Parathyroid adenoma (tissue), 2 donors: Measurements from ENCODE around the gene ATP2B2.

Source experiments
- H2AFZ ChIP-seq: fragments of 300-600 bp; sonication (generic); one replicate; pipeline ENCODE4 v1.7.0; 2017; ENCODE audit warnings: antibody characterized with exemption, mild to moderate bottlenecking
- H3K27ac ChIP-seq: fragments of 300-600 bp; sonication (generic); one replicate; pipeline ENCODE4 v1.7.0; 2017
- H3K27me3 ChIP-seq: fragments of 300-600 bp; sonication (generic); one replicate; pipeline ENCODE4 v1.7.0; 2017; ENCODE audit warnings: low read length; ENCODE audit not compliant: control insufficient read depth, insufficient read depth
- H3K36me3 ChIP-seq: fragments of 300-600 bp; sonication (generic); one replicate; pipeline ENCODE4 v1.7.0; 2017; ENCODE audit warnings: low read length; ENCODE audit not compliant: control insufficient read depth, insufficient read depth
- H3K4me1 ChIP-seq: fragments of 300-600 bp; sonication (generic); one replicate; pipeline ENCODE4 v1.7.0; 2017; ENCODE audit warnings: control low read depth
- H3K4me2 ChIP-seq: fragments of 300-600 bp; sonication (generic); one replicate; pipeline ENCODE4 v1.7.0; 2017; ENCODE audit warnings: low read length
- H3K4me3 ChIP-seq: fragments of 300-600 bp; sonication (generic); one replicate; pipeline ENCODE4 v1.7.0; 2017; ENCODE audit warnings: low read depth, low read length
- H3K79me2 ChIP-seq: fragments of 300-600 bp; sonication (generic); one replicate; pipeline ENCODE4 v1.7.0; 2017; ENCODE audit warnings: control low read depth
- H3K9ac ChIP-seq: fragments of 300-600 bp; sonication (generic); one replicate; pipeline ENCODE4 v1.7.0; 2017; ENCODE audit warnings: mild to moderate bottlenecking
- H3K9me3 ChIP-seq: fragments of 300-600 bp; sonication (generic); one replicate; pipeline ENCODE4 v1.7.0; 2017; ENCODE audit warnings: low read length; ENCODE audit not compliant: control insufficient read depth
- CTCF ChIP-seq: fragments of 300-600 bp; sonication (generic); IDR thresholded peaks from one replicate; pipeline ENCODE4 v1.7.0; 2017; ENCODE audit warnings: antibody characterized with exemption, mild to moderate bottlenecking
- donor health status: primary hyperparathyroidism.

The ATP2B2 gene

DNA sequence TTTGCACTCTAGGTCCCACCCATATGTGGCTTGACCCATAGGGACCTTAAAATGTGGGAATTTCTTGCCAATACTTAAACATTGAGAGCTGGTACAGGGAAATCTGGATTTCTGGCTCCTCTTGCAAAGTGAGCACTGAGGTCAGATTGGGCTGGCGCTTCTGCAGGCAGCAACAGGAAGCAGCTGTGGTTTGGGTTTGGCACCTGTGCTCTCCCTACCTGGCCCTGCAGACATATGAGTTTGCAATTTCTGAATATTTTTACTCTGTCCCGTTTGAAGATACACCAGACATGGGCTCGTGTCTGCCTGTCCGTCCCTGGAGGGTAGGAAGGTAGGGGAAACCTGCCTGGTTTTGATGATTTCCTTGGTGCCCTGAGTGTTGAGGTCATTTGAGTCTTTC is 109.7 kb downstream of the ATP2B2 start:
- Histone ChIP-seq H3K4me3 (no peak overlapping the region), H2AFZ (no peak overlapping the region), H3K4me1 (peaks cover 4% of the 10 kb centered on the region), H3K79me2 (no peaks in the 10 kb centered on the region), H3K9ac (no peak overlapping the region), H3K27ac (no peak overlapping the region), H3K9me3 (no peaks in the 10 kb centered on the region), H3K4me2 (no peak overlapping the region), H3K36me3 (no peaks in the 10 kb centered on the region), H3K27me3 (no peaks in the 10 kb centered on the region)
- no peak for TF ChIP-seq CTCF

- no peak overlapping the region for H2AFZ ChIP-seq
- H3K27me3 ChIP-seq: no peaks in the 10 kb centered on the region
- no peaks in the 10 kb centered on the region for H3K9me3 ChIP-seq
- no peak for TF ChIP-seq CTCF
- no peaks in the 10 kb centered on the region for H3K36me3 ChIP-seq
- no peaks in the 10 kb centered on the region for H3K79me2 ChIP-seq
- H3K4me3 ChIP-seq: no peak overlapping the region
- H3K9ac ChIP-seq: no peak overlapping the region
- no peak overlapping the region for H3K4me2 ChIP-seq
- H3K27ac ChIP-seq: no peak overlapping the region
- peaks cover 4% of the 10 kb centered on the region for H3K4me1 ChIP-seq
These were observed 110.2 kb downstream of the ATP2B2 start for GRCh38 chr3:10395196-10395595.

DNA sequence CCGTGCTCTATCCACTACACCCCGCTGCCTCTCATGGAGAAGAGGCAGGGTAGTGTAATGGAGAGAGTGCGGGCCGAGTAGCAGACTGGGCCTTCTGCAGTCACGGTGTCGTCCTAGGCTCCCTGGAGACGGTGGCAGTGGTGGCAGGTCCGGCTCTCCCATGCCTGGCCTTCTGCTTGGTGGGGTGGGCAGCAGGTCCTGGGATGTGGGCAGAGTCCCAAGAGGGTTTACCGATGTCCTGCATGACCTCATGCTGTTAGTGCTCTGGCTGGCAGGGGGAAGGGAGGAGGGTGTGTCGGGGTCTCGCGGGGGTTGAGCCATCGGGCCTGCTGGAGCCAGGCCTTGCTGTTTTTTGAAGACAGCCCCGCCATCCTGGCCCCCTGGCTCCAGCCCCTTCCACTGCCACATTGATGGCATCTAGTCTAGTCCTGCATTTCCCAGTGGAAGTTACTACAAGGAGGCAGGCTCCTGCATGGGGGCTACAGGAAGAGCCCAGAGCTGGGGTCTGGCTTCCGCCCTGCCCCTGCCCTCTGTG is 110.8 kb downstream of the ATP2B2 start:
- H3K79me2 ChIP-seq: no peaks in the 10 kb centered on the region
- H3K4me2 ChIP-seq: no peak overlapping the region
- no peaks in the 10 kb centered on the region for H3K27me3 ChIP-seq
- no peak overlapping the region for H2AFZ ChIP-seq
- H3K9ac ChIP-seq: no peak overlapping the region
- no peak overlapping the region for H3K27ac ChIP-seq
- TF ChIP-seq CTCF: no peak
- no peaks in the 10 kb centered on the region for H3K36me3 ChIP-seq
- no peak overlapping the region for H3K4me3 ChIP-seq
- no peaks in the 10 kb centered on the region for H3K9me3 ChIP-seq
- H3K4me1 ChIP-seq: peaks cover 4% of the 10 kb centered on the region

DNA sequence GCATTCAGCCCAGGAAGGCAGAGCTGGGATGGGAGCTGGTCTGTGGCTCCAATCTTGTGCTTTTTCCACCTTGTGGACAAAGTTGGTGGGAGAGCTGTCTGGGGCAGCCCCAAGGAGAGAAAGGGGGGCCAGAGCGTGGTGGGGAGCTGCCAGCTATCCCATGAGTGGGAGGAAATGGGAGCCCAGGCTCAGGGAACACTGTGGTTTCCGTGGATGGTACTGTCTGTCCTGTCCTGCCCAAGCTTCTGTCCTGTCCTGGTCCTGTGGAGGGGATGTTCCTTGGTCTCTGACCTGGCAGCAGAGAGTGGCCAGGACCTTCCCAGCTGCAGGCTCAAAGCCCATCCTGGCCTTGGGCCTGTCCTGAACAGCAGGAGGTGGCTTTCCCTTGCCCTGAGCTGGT is 111.9 kb downstream of the ATP2B2 start:
- no peak overlapping the region for H3K9ac ChIP-seq
- H3K4me3 ChIP-seq: no peak overlapping the region
- no peak for TF ChIP-seq CTCF
- no peaks in the 10 kb centered on the region for H3K9me3 ChIP-seq
- no peak overlapping the region for H3K27ac ChIP-seq
- peaks cover 4% of the 10 kb centered on the region for H3K4me1 ChIP-seq
- H3K79me2 ChIP-seq: no peaks in the 10 kb centered on the region
- no peak overlapping the region for H3K4me2 ChIP-seq
- no peaks in the 10 kb centered on the region for H3K27me3 ChIP-seq
- H3K36me3 ChIP-seq: no peaks in the 10 kb centered on the region
- H2AFZ ChIP-seq: no peak overlapping the region

DNA sequence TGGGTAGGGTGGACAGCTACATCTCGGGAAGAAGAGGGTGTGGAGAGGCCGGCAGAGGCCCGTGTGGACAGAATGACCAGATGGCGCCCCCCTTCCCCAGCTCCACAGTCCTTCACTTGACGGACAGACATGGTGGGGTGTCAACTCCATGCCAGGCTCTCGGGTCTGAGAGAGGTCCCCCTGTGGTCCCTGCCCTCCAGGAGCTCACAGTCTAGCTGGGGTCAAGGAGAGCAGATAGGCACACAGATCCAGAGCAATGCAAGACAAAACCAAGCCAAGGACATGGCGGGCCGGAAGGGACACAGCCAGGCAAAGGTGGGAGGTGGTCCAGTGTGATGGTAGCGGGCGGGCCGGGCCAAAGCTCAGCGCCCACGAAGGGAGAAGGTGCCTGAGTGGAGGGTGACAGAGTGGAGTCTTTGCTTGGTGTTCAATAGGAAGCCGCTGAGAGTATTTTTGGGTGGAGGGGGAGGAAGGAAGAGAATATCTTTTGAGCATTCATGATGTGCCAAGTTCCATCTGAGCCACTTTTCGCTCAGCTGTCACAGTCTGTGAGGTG is 112.4 kb downstream of the ATP2B2 start:
- Histone ChIP-seq H3K4me1 (peaks cover 4% of the 10 kb centered on the region), H3K4me2 (no peak overlapping the region), H3K27me3 (no peaks in the 10 kb centered on the region), H3K27ac (no peak overlapping the region), H2AFZ (no peak overlapping the region), H3K9ac (no peak overlapping the region), H3K36me3 (no peaks in the 10 kb centered on the region), H3K4me3 (no peak overlapping the region), H3K79me2 (no peaks in the 10 kb centered on the region), H3K9me3 (no peaks in the 10 kb centered on the region)
- TF ChIP-seq CTCF: no peak
